ENCODE results near the gene OR8A1. TPM values are rescaled to one million over a fixed set of nuclear protein-coding genes. Genes with fewer than 3 reads are reported as not detected.

The OR8A1 gene
- total and polyA plus RNA-seq, 8 donors, result not detected

DNA sequence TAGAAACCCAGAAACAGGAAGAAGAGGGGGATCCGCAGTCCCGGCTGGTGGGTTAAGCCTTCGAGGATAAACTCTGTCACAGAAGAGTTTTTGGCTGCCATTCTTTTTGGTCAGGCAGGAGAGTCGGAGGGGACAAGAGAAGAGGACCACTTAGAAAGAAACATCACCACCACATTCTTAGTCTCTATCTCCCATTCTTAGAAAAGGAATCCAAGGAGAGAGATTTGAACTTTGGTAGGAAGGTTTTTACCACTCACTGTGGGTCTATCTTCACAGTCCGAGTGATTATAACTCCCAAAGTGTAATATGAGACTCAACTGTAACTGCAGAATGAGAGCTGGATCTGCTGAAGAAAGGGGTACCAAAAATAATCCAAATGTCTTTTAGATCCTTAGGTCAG lies 26.2 kb upstream of the OR8A1 start, which contains the start of gene OR8B12:
Gene OR8B12 (minus strand): TSS at position 101 of the 400 bp plus-strand sequence. CDS start 0 bp downstream, at position 101.
- TF ChIP-seq POLR2A (IDR thresholded peaks at IDR 0.05), result no peak
- no peak for TF ChIP-seq POLR2AphosphoS5 (IDR thresholded peaks at IDR 0.05)
- TF ChIP-seq, protein P1, sequence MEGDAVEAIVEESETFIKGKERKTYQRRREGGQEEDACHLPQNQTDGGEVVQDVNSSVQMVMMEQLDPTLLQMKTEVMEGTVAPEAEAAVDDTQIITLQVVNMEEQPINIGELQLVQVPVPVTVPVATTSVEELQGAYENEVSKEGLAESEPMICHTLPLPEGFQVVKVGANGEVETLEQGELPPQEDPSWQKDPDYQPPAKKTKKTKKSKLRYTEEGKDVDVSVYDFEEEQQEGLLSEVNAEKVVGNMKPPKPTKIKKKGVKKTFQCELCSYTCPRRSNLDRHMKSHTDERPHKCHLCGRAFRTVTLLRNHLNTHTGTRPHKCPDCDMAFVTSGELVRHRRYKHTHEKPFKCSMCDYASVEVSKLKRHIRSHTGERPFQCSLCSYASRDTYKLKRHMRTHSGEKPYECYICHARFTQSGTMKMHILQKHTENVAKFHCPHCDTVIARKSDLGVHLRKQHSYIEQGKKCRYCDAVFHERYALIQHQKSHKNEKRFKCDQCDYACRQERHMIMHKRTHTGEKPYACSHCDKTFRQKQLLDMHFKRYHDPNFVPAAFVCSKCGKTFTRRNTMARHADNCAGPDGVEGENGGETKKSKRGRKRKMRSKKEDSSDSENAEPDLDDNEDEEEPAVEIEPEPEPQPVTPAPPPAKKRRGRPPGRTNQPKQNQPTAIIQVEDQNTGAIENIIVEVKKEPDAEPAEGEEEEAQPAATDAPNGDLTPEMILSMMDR (IDR thresholded peaks at IDR 0.05), result no peak
- TF ChIP-seq EP300 (IDR thresholded peaks at IDR 0.05), result no peak
- 81 to 90% (median 84%) methylated on average over 5 of the region's 5 CpGs for WGBS, 5 donors
- Histone ChIP-seq H3K4me1 (no peaks in the 10 kb centered on the region), H3K9me3 (no peaks in the 10 kb centered on the region), H3K4me3 (no peak within 1 kb of the TSS), H3K27ac (no peak within 1 kb of the TSS), H3K27me3 (no peaks in the 10 kb centered on the region), H3K36me3 (no peaks in the 10 kb centered on the region)
- intact Hi-C loops (cut with DNase I; ENCODE audit: low total_unique reads), result no loop called here
- DNase-seq, result no peak

DNA sequence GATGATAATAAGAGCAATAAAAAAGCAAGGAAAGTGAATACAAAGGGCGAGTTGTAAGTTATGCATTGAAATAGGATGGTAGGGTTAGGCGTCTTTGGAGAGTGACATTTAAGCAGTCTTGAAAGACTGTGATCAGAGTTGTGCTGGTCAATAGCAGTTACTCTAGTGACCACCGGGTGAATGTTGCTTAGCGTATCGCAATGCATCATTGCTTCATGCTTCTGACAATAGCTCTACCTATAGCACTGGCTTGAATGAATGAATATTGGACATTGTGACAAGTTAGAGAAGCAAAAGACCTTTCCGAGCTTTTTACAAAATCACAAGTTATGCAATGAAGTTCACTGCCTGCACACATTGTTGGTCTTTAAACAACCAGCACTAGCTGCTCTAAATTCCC lies 18.6 kb upstream of the OR8A1 start:
- WGBS, 5 donors, result 77 to 82% (median 79%) methylated on average over 6 of the region's 6 CpGs
- TF ChIP-seq, protein P1 (IDR thresholded peaks at IDR 0.05), result no peak
- no peak for TF ChIP-seq EP300 (IDR thresholded peaks at IDR 0.05)
- TF ChIP-seq POLR2A (IDR thresholded peaks at IDR 0.05), result no peak
- TF ChIP-seq POLR2AphosphoS5 (IDR thresholded peaks at IDR 0.05), result no peak
- intact Hi-C loops (cut with DNase I; ENCODE audit: low total_unique reads), result no loop called here
- Histone ChIP-seq H3K9me3 (no peaks in the 10 kb centered on the region), H3K4me1 (no peaks in the 10 kb centered on the region), H3K36me3 (no peaks in the 10 kb centered on the region), H3K4me3 (no peak overlapping the region), H3K27ac (no peak overlapping the region), H3K27me3 (no peaks in the 10 kb centered on the region)
- no peak for DNase-seq

DNA sequence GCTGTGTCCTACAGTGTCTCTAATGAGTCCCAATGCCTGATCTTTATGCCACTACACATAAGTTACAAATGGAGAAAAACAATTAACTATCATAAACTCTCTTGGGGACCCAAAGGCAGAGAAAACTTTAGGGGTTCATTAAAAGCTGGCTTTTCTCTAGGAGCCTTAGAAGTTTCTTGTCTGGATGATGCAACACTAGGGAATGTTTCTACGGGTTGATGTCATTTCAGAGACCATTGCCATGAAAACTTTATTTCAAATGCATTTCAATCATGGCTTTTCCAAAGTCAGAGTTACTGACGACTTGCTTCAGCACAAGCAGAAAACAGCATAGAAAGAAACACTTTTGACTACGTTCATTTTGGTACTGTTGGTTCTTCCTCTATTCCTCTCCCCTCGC lies 17.8 kb upstream of the OR8A1 start:
- 77 to 91% (median 89%) methylated on average over 4 of the region's 4 CpGs for WGBS, 5 donors
- no peaks in the 10 kb centered on the region for H3K27me3 ChIP-seq
- H3K36me3 ChIP-seq, result no peaks in the 10 kb centered on the region
- no peaks in the 10 kb centered on the region for H3K4me1 ChIP-seq
- H3K4me3 ChIP-seq, result no peak overlapping the region
- H3K9me3 ChIP-seq, result no peaks in the 10 kb centered on the region
- intact Hi-C loops (cut with DNase I; ENCODE audit: low total_unique reads), result no loop called here
- H3K27ac ChIP-seq, result no peak overlapping the region
- DNase-seq, result no peak
- TF ChIP-seq EP300 (IDR thresholded peaks at IDR 0.05) (no peak), POLR2A (IDR thresholded peaks at IDR 0.05) (no peak), POLR2AphosphoS5 (IDR thresholded peaks at IDR 0.05) (no peak)
- TF ChIP-seq, protein P1 (IDR thresholded peaks at IDR 0.05), result no peak

DNA sequence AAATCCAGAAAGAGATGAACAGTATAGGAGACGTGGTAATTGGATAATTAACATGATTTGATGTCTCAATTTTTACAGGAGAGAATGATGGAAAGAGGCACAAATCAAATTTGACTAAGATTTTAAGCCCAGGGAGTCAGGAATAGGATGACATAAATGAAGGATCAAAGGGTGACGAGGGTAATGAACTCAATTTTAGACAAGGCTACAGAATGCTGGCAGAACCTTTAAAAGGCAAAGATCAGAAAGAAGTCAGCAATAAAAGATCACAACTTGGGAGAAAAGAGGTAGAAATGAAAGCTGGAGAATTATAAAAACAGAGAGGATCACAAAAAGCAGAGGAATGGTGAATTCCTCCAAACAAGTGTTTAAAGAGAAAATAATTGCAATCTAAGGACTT lies 13.0 kb upstream of the OR8A1 start:
- intact Hi-C loops (cut with DNase I; ENCODE audit: low total_unique reads), result no loop called here
- DNase-seq, result no peak
- H3K4me3 ChIP-seq, result no peak overlapping the region
- TF ChIP-seq, protein P1 (IDR thresholded peaks at IDR 0.05), result no peak
- no peak for TF ChIP-seq POLR2AphosphoS5 (IDR thresholded peaks at IDR 0.05)
- TF ChIP-seq POLR2A (IDR thresholded peaks at IDR 0.05), result no peak
- TF ChIP-seq EP300 (IDR thresholded peaks at IDR 0.05), result no peak
- H3K27me3 ChIP-seq, result peaks cover 0 to 4% (median 0%) of the 10 kb centered on the region in 3 donors
- H3K4me1 ChIP-seq, result no peaks in the 10 kb centered on the region
- no peak overlapping the region for H3K27ac ChIP-seq
- no peaks in the 10 kb centered on the region for H3K9me3 ChIP-seq
- 47 to 61% (median 53%) methylated on average over 2 of the region's 2 CpGs for WGBS, 5 donors
- H3K36me3 ChIP-seq, result no peaks in the 10 kb centered on the region

All from stomach (tissue), 9 donors.